ENCODE data around the gene SAMD14. TPM values are rescaled to one million over a fixed set of nuclear protein-coding genes. Genes with fewer than 3 reads are reported as not detected.

The SAMD14 gene
- total RNA-seq, 1 donor from 2014 or later: 5.8 TPM

DNA sequence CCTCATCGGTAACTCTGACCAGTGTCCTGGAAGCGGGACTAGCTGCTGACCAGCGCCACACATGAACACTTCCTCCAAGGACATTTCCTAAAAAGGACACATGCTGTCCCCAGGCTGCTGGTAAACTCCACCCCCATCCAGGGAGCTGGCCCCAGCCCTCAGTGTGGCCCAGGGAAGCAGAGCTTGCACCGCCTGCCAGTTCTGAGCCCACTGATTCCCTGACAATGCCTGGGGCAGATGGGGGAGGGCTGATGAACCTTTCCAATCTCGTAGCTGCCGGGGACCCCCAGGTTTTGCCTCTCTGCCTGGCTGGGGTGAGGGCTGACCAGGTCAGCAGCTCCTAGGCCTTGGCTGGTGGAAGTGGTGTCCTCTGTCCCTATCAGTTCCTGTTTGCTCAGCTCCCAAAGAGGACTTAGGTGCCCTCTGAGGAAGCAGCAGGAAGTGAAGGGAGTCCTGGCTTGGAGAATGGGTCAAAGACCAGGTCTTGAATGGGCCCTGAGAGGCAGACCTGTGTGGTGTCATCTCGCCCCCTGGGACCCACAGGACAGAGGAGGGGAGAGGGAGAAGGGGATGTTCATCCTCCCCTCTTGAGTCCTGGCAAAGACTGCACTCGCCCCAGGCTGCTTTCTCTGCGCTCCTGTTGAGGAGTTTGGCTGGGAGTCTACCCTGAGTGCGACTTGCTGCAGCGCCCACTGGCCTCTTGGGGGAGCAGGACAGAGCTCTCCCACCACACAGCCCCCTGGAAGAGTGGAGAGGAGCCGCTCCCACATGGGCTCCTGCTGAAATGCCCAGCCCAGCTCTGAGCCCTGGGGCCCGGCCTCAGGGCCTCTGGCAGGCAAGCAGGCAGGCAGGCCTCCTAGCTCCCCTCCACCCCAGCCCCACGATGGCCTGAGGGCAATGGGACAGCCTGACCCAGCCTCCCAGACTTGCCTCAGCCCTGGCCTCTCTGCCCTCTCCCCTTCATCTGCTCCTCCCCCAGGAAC lies 18.0 kb downstream of the SAMD14 start:
- no peak for DNase-seq

DNA sequence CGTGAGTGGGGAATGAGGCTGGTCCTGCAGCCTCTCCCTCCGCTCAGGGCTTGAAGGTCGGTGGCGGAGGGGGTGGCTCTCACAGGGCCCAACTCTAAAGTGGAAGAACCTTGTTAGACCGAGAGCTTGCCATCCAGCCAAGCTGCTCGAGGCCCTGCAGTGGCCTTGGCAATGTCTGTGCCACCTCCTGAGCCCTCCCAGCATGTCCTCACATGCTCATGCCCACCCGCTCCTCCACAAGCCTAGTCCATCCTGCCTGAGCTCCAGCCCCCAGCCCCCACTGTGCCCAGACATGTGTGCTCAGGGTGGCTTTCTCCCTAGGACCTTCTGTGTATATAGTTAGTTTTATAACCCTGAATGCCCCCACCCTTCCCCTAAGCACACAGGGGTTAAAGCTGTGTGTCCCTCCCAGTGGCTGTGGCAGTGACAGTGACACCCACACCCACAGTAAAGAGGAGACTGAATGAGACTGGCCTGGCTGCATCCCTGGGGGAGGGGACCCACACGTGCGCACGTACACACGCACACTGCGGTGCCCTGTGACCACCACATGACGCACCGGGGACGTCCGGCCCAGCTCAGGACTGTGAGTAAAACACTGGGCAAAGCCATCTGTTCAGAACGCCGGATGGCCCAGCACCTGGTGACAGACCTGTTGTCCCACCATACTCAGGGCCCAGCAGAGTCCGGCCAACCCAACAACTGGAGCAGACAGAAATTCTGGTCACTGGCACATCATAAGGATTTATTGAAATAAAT lies 19.2 kb downstream of the SAMD14 start:
- no peak for DNase-seq

DNA sequence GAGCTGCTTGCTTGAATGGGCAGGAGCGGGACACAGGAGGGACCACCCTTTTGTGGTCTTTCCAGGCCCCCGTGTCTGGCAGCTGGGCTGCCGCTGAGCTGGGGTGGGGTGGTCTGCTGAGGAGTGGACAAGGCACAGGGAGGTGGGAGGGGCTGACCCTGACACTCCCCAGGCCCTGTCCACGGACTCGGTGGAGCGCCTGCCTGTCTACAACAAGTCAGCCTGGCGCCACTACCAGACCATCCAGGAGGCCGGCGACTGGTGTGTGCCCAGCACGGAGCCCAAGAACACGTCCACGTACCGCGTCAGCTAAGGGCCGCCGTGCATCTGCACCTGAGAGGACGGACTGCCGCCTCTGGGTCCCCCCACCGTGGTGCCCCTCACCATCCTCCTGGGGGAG lies 20.2 kb downstream of the SAMD14 start:
- no peak for DNase-seq

DNA sequence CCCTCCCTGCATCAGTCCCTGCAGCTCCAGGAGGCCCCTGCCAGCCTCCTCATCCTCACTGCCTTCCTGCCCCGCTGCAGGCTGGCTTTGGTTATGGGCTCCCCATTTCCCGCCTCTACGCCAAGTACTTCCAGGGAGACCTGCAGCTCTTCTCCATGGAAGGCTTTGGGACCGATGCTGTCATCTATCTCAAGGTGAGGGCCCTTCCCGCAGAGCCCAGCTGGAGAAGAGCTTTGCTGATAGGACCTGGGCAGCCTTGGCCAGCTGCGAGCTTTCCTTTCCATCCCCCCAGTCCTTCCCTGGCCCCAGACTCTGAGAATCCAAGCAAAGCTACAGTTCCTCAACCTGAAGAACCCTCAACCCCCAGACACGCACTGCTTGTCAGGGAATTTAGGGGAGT lies 20.8 kb downstream of the SAMD14 start:
- DNase-seq: no peak

DNA sequence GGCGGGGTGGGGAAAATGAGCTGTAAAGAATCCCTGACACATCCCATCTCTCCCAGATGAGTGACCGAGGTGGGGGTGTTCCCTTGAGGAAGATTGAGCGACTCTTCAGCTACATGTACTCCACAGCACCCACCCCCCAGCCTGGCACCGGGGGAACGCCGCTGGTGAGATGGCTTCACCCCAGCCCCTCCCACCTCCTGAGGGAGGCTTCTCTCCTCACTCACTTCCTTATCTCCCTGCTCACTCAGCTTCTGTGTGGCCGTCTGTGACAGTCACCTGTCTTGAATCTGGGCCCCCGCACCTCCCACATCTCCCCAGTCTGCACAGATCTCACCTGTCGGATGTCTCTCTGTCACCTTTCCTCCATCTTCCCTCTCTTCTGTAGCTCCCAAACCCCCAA lies 21.4 kb downstream of the SAMD14 start:
- no peak for DNase-seq

DNA sequence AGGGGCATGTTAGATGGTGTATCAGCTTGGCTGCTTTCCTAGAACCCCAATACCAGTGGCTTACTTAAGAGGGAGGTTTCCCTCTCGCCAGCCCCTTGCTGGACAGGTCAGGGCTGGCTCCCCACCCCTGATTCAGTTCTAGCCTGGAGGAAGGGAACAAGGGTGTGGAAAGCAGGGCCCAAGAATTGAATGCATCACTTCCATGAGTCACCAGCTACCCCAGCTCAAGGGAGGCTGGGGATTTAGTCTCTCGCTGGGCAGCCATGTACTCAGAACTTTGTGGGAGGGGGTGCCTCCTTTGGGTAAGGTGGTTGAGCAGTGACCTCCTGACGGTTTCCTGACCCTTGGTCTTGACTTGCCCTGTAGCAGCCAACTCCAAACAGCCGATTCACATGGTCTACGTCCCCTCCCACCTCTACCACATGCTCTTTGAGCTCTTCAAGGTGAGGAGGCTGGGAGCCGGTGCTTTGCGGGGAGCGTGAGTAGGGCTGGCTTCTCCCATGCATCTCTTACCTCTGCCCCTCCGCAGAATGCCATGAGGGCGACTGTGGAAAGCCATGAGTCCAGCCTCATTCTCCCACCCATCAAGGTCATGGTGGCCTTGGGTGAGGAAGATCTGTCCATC lies 22.1 kb downstream of the SAMD14 start:
- no peak for DNase-seq

DNA sequence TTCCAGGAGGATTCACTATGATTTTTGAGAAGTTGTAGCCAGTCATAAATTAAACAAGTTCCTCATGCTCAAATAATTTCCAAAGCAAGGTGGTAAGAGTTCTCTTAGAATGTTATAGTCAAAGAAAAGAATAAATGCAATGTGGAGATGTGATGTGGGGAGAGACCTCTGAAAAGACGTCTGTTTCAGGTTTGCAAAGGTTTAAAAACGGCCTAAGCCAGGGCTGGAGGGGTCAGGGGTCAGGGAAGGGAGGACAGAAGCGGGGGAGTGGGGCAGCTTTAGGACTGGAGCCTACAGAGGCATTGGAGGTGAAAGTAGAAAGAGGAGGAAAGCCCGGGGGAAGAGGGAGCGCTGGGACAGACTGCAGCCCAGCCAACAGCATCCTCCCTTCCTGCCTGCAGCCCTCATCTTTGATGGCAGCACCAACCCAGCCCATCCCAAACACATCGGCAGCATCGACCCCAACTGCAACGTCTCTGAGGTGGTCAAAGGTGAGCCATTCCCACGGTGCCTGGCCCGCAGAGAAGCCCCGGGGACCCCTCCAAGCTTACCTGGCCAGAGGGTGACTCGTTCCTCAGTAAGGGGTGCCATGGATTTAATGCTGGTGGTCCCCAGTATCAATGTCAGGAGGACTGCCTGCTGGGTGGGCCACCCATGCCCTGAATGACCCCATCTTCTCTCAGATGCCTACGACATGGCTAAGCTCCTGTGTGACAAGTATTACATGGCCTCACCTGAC lies 23.4 kb downstream of the SAMD14 start:
- DNase-seq: no peak

DNA sequence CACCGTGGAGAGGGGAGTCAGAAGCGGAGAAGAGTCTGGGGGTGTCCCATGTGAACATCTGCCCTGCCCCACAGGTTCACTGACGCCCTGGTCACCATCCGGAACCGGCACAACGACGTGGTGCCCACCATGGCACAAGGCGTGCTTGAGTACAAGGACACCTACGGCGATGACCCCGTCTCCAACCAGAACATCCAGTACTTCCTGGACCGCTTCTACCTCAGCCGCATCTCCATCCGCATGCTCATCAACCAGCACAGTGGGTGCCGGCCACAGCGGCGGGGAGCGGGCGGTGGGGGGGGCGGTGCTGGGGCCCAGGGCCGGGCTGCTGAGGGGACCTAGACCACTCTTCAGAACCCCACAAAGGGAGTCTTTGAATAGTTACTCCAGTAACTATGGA lies 24.1 kb downstream of the SAMD14 start:
- no peak for DNase-seq

DNA sequence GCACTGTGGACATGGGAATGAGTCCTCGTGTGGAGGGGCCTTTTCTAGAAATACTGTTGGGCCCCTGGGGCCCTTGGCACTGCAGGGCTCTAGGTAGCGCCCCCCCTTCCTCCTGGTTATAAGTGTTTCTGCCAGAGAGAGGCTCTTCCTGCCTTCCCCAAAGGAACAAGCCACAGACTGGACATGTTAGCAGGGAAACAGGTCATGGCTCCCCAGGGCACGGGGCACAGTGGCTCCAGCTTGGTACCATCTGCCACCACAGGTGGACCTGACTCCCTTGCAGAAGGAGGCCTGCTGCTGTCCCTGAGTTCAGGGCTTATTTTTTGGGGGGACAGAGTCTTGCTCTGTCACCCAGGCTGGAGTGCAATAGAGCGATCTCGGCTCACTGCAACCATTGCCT lies 26.0 kb downstream of the SAMD14 start:
- DNase-seq: no peak

DNA sequence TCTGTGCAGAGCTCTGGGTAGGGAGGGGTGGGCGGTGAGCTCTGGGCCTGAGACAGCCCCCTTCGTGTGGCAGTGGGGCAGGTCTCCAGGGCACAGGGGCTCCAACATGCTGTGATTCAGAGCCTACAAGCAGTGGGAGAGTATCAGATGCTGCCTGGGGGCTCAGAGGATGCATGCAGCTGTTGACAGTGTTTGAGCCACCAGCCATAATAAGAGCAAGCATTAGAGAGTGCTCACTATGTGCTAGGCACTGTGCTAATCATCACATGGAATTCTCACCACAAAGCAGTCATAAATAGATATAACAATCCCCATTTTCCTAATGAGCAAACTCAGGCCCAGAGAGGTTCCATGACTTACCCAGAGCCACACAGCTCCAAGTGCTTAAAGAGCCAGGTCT lies 26.7 kb downstream of the SAMD14 start:
- DNase-seq: no peak

DNA sequence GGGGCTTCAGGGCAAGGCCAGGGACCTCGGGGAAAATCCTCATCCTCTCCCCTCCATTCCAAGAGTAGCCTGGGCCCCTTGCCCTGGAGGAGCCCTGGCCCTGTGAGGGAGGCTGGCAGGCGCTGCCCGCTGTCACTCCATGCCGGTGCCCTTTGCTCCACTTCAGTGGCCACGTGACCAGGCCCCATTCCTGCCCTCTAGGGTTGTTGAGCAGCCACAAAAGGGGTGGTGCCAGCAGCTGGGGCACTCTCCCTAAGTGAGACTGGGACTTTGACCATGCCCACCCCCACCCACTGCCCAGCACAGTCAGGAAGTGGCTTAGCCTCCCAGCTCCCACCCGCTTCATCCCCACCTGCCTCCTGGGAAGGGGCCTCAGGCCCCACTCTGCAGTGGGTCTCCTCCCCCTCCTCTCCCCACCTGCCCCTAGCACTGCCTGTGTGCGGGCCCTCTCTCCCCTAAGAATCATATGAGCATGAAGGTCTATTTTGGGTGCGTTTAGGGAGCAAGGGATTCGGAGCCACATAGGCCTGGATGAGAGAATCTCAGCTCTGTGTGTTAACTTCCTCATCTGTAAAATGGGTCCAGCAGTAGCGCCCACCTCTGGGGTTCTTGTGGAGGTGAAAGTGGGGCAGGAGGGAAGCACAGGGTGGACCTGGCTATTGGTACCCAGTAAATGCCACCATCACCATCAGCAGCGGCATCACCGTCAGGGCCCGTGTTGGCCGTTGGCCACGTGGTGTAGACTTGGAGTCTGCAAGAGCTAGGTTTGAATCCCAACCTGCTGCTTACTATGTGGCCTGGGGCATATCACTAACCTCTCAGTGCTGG lies 27.6 kb downstream of the SAMD14 start:
- DNase-seq: no peak

DNA sequence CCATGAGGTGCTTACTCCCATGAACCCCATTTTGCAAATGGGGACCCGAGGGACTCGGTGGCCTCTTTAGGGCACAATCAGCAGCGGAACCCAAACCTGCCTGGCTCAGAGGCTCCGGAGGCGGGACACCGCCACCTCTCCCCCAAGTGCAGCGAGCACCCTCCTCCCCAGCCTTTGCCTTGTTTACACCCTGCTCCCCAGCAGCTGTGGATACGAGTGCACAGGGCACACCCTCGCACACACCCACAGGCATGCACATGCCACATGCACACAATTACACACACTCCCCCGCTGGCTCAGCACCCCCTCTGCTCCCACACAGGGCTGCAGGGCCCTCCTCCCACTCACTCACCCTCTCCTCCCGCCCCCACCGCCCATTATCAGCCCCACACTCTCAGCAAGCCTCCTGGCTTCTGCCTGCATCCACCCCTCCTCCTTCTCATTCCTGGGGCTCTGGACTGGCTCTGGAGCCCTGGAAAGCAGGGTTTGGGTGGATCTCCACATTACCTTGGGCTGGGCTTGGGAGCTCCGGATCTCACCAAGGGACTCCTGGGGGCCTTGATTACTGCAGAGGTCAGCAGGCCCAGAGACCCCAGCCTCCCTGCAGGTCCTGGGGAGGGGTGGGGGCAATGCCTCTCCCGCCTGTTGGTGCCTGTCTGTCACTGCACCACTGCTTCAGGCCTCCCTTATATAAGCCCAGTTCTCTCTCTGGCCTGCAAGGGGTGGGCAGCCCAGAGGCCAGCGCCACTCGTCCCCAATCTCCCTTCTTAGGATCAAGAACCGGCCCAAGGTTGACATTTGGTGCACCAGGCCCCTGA lies 28.4 kb downstream of the SAMD14 start:
- no peak for DNase-seq

DNA sequence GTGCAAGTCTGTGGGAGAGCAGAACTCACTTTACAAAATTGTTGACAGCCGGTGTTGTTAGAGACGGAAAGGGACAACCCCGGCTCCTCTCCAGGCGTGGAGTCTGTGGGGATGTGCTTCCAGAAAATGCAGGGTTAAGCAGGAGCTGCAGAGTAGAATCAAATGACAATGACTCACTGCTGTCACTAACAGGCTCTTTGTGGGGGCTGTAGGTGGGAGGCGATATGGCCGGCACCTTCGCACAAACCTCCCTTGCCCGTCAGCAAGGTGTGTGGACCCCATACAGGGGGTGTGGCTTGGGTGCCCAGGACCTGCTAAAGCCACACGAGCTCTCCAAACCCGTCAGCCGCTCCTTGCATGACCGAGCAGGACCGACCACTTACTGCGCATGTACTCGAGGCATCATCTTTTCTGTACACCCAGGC lies 29.0 kb downstream of the SAMD14 start:
- DNase-seq: no peak

DNA sequence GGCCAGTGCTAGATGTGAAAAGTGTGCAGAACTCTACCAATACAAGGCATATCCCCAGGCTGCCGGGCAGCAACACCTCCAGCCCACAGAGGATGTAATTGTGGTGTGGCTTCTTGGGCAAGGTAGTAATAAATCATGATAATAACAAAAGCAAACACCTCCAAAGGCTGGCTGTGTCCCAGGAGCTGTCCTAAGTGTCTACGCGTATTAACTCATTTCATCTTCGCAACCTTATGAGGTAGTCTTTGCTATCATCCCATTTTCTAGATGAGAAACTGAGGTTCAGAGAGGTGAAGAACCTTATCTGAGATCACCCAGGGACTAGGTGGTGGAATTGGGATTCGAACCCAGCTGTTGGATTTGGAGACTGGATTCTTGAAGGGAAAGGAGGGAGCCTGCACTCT lies 29.5 kb downstream of the SAMD14 start:
- DNase-seq: no peak

DNA sequence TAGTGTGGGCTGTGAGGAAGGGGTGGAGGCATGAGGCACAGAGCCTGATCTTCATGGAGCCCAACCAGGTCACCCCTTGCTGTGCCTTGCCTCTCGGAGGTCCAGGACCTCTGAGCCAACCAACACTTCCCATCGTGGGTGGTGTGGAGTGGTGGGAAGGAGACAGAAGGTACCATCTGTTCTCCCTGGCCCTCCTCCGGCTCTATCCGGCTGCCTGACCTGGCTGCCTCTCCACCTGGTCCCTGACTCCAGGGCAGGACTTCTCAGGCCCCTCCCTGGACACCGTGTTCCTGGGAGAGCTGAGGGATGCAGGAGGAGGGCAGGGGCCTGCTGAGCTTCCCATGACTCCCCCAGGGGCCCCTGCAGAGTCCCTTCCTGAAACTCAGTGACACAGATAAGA lies 31.0 kb downstream of the SAMD14 start:
- DNase-seq: no peak

DNA sequence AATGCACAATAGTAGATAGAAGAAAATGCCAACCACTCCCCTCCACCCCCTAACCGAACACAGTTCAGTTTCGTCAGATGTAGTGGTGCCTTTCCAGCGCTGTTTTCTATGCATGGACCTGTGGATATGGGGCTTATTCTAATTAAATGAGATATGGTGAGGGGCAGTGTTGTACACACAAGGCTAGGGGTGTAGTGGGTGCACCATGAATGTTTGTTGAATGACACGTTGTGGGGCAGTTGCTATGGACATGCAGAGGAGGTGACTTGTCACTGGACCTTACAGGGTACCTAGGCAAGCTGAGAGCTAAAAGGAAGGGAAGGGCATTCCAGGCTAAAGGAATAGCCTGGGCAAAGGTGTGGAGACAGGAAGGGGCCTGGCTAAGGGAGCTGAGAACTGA lies 31.4 kb downstream of the SAMD14 start:
- no peak for DNase-seq

DNA sequence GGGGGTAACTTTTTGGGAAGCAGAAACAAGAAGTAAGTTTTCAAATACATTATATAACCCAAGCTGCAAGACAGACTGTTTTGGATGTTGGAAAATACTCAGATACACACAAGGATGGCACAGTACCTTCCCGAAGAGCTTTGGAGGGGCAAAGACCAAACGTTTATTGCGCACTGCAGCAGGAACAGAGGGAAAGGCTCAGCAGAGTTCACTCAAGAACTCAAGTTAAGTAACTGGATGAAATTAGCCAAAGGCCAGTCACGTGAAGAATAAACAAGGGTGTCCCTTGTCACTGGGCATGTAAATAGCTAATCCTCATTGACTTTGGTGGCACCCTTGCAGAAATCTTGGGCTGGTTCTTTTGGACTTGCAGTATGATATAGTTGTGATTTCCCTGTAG lies 32.0 kb downstream of the SAMD14 start:
- DNase-seq: no peak

DNA sequence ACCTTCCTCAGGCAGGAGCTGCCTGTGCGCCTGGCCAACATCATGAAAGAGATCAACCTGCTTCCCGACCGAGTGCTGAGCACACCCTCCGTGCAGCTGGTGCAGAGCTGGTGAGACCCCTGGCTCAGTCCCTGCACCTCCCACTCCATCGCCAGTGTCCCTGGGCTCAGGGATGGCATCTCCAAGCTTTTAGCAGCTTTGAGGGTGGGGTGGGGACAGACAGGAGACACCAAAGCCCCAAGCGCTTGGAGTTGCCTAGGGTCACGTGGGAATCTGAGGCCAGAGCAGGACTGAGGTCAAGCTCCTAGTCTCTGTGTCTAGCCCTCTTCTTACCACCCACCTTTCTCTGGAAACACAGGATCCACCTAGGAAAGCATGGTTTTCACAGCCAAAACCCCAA lies 32.5 kb downstream of the SAMD14 start:
- DNase-seq: no peak

DNA sequence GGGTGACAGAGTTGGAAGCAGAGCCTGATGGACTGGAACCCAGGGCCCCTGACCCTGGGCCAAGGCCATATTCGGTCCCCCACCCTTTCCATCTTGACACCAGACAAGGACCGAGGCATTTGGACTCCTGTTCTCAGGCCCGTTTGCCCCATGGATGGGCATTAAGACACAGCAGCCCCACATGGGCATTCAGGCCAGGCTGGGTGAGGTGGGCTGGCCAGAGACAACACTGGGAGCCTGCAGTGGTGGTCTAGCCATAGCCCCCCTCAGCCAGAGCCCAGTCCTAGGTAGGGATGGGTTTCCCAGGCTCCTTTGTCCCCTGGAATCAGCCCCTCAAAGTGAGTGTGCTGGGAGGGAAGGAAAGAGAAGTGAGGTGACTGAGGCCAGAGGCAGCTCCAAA lies 33.2 kb downstream of the SAMD14 start:
- no peak for DNase-seq

DNA sequence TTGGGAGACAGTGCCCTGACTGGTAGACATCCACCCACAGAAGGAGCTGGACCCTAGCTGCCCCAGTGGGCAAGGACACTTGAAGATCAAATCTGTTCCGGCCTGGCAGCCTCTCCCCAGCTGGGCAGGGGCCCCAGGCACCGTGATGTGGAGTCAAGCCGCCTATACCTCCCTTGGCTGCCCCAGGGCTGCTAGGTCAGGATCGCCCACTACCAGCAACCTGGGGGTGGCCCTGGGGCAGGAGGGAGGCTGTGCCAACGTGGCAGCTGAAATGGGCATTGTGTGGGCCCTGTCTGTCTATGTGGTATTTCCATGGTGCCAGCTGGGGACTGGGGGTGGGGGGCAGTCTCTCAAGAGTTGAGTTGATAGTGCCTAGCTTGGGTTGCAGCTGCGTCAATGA lies 33.9 kb downstream of the SAMD14 start:
- no peak for DNase-seq

DNA sequence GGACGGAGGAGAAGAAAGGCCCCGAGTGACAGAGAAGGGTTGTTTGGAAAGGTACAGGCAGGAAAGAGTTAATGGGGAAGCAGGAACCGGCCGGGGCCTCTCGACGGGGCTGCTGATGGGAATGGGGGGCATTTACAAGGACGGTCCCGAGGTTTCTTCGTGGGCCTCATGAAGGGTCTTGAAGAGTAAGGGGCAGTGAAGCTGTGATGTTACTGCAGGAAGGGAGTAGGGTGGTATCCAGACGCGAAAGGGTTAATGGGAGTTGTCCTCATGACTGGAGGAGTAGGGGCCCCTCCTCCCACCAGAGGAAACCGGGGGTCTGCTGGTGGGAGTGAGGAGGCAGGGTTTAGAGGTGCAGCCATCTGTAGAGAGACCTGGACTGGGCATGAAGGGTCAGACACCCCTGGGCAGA lies 34.3 kb downstream of the SAMD14 start:
- peak; percentile 24 for DNase-seq

Data from dermis blood vessel endothelial cell (primary cell).